ENCODE measurements around the gene FSTL4.

Gene FSTL4

GRCh38 chr5:133241179-133242092 is 370.9 kb downstream of the FSTL4 start:
- no peak for DNase-seq (ENCODE audit: low read depth)

- no peak for DNase-seq (ENCODE audit: low read depth)
Observed at GRCh38 chr5:133240425-133241091, 371.8 kb downstream of the FSTL4 start.

GRCh38 chr5:133238426-133239205 is 373.7 kb downstream of the FSTL4 start:
- no peak for DNase-seq (ENCODE audit: low read depth)

- no peak for DNase-seq (ENCODE audit: low read depth)
Observed at GRCh38 chr5:133236976-133237375, 375.4 kb downstream of the FSTL4 start.

GRCh38 chr5:133236541-133236951 is 375.8 kb downstream of the FSTL4 start:
- DNase-seq (ENCODE audit: low read depth): no peak

- no peak for DNase-seq (ENCODE audit: low read depth)
Observed at GRCh38 chr5:133235696-133236426, 376.5 kb downstream of the FSTL4 start.

- DNase-seq (ENCODE audit: low read depth): no peak
Observed at GRCh38 chr5:133234911-133235310, 377.4 kb downstream of the FSTL4 start.

- DNase-seq (ENCODE audit: low read depth): no peak
Observed at GRCh38 chr5:133234273-133234672, 378.1 kb downstream of the FSTL4 start.

- DNase-seq (ENCODE audit: low read depth): no peak
Observed at GRCh38 chr5:133233616-133234015, 378.7 kb downstream of the FSTL4 start.

- no peak for DNase-seq (ENCODE audit: low read depth)
Observed at GRCh38 chr5:133232911-133233310, 379.4 kb downstream of the FSTL4 start.

GRCh38 chr5:133232435-133232834 is 379.9 kb downstream of the FSTL4 start:
- DNase-seq (ENCODE audit: low read depth): no peak

GRCh38 chr5:133232011-133232410 is 380.3 kb downstream of the FSTL4 start:
- no peak for DNase-seq (ENCODE audit: low read depth)

GRCh38 chr5:133230823-133231578 is 381.3 kb downstream of the FSTL4 start:
- no peak for DNase-seq (ENCODE audit: low read depth)

GRCh38 chr5:133229931-133230664 is 382.2 kb downstream of the FSTL4 start:
- no peak for DNase-seq (ENCODE audit: low read depth)

- no peak for DNase-seq (ENCODE audit: low read depth)
Observed at GRCh38 chr5:133228316-133228715, 384.0 kb downstream of the FSTL4 start.

GRCh38 chr5:133227897-133228296 is 384.4 kb downstream of the FSTL4 start:
- DNase-seq (ENCODE audit: low read depth): no peak

- DNase-seq (ENCODE audit: low read depth): no peak
Observed at GRCh38 chr5:133227082-133227481, 385.3 kb downstream of the FSTL4 start.

- no peak for DNase-seq (ENCODE audit: low read depth)
Observed at GRCh38 chr5:133226186-133226585, 386.2 kb downstream of the FSTL4 start.

- DNase-seq (ENCODE audit: low read depth): no peak
Observed at GRCh38 chr5:133225671-133226152, 386.6 kb downstream of the FSTL4 start.

- no peak for DNase-seq (ENCODE audit: low read depth)
Observed at GRCh38 chr5:133222979-133223378, 389.4 kb downstream of the FSTL4 start.
